ENCODE data around the gene NEU2. TPM values are rescaled to one million over a fixed set of nuclear protein-coding genes. Genes with fewer than 3 reads are reported as not detected.
"Not testable (repeated sequence)": the region's sequence is repeated elsewhere in the genome, so short reads cannot be mapped to it uniquely, and the experiment has no call there.

NEU2 gene
- polyA plus RNA-seq, 4 donors = not detected

DNA sequence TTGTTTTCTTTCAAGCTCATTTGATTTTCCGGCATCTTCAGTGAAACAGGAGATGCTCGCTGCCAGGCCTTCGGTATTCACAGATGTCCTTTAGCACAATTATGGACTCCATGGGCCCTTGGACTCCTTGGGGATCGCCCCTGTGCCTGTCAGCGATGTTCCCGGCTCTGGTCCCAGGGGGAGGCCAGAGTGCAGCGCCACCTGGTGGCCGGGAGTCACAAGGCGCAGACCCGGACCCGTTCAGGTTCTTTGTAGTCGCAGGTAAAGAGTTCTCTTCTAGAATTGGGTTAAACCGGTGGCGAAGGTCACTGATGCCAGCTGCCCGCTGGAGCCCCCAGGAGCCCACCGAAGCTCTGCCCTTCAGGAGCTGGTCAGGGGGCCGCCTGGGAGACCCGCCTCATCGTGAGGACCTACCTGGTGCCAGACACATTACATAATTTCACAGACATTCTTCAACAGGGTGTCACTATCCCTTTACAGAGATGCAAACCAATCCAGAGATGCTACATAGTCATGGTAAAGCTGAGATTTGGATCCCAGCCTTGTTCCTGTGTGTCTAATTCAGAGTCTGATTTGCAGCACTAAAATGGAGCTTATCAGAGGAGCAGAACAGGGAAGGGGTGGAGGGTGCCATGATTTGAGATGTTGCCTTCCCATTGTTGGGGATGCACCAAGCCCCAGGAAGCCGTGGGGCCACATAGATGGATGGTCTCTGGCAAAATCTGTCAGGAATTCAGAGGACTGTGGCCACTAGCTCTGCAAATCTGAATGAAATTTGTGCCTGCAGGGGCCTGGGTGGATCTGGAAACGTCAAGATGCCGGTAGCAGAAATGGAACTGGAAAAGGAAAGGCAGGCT is 21.7 kb downstream of the NEU2 start:
- DNase-seq (ENCODE audit: low read depth in 4 of 4, low spot score in 3 of 4) = no peak

GRCh38 chr2:233055362-233055761 is 22.9 kb downstream of the NEU2 start:
- DNase-seq (ENCODE audit: low read depth in 4 of 4, low spot score in 3 of 4) = no peak

DNA sequence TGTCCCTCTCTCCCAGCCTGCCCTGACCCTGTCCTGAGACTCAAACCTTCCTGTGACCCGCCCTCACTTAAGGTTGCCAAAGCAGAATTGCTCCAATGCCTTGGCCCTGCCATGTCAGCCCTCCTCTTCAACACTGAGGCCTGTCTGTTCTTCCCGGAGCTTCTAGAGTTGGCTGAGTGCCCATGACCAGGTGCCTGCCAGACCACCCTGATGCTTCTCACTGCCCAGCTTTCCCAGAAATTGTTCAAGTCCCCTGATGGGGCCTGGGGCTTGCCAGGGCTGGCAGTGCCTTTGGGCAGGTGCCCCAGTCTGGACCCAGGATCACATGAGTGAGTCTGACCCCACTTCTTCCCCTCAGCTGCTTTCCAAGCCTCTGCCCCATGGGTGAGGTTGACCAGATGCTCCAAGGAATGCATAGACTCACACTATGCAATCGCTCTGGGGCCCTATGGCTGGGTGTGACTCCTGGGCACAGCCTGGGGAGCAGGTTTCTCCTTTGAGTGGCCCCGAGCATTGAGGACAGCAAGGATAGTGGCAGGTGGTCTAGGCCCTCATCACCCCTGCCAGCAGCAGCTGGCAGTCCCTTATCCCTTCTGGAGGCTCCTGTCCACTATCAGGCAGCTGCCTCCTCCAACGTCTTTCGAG is 24.6 kb downstream of the NEU2 start:
- DNase-seq (ENCODE audit: low read depth in 4 of 4, low spot score in 3 of 4) = no peak

DNA sequence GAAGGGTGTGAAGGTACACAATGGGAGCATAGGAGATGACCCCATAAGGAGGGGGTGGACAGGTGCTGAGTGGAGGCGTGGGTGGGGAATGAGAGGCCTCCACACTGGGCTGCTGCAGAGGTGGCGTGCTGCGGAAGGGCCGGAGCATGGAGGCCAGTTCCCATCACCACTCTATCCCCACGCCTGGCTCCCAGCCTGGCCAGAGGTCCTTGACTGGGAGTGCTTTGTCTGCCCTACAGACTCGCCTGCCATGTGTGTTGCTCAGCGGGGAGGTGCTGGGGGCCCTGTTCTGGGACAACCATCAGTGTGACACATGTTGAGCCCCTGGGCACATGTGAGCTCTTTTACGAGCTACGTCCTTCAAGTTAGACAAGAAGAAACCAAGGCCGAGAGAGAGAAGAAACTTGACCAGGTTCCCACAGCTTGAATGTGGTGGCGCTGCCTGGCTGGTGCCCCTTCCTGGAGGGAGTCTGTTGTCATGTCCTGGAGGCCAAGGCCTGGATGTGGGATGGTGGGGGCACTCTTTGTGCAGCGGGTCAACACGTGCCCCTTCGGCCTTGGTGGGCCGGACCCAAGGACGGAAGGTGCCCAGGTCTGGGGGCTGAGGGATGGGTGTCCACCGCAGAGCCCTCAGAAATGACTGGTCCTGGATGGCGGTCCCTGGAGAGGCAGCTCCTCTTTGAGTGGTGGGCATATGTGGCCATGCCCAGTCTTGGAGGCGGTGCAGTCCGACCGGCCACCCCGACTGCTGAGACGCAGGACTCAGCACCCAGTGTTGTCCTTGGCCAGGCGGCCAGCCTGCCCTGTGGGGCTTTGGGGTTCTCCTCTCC is 26.5 kb downstream of the NEU2 start:
- DNase-seq (ENCODE audit: low read depth in 4 of 4, low spot score in 3 of 4) = no peak

- DNase-seq (ENCODE audit: low read depth in 4 of 4, low spot score in 3 of 4) = no peak
Measured at GRCh38 chr2:233059547-233059796, 27.0 kb downstream of the NEU2 start.

DNA sequence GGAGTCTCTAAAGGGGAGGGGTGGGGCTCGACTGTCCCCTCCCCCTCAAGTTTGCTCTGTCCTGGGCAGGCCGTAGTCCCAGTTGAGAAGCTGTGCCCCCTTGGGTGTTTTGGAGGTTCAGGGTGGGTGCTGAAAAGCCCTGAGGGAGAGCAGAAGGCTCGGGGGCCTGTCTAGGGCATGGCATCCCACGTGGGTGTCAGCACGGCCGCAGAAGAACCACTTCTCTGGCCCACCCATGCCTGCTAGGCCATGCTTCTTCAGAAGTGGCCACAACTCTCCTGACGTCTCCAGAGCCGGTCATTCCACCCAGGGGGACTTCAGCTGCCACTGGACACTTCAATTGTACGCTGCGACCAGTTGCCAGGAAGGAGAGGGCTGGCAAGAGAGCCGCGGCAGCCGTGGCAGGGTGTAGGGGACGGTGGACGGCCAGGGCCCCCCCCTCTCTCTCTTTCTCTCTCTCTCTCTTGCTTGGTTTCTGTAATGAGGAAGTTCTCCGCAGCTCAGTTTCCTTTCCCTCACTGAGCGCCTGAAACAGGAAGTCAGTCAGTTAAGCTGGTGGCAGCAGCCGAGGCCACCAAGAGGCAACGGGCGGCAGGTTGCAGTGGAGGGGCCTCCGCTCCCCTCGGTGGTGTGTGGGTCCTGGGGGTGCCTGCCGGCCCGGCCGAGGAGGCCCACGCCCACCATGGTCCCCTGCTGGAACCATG is 27.5 kb downstream of the NEU2 start, which contains the start of gene INPP5D:
Gene INPP5D, plus strand, starts transcription at position 546 of the 704 bp plus-strand sequence. Its CDS starts 137 bp downstream, at position 683.
- DNase-seq (ENCODE audit: low read depth in 4 of 4, low spot score in 3 of 4) = no peak

- no peak for DNase-seq (ENCODE audit: low read depth in 4 of 4, low spot score in 3 of 4)
Measured at GRCh38 chr2:233060501-233060979, 28.1 kb downstream of the NEU2 start.

GRCh38 chr2:233060980-233061590 is 28.6 kb downstream of the NEU2 start:
- no peak for DNase-seq (ENCODE audit: low read depth in 4 of 4, low spot score in 3 of 4)

GRCh38 chr2:233061591-233062450 is 29.3 kb downstream of the NEU2 start:
- no peak for DNase-seq (ENCODE audit: low read depth in 4 of 4, low spot score in 3 of 4)

DNA sequence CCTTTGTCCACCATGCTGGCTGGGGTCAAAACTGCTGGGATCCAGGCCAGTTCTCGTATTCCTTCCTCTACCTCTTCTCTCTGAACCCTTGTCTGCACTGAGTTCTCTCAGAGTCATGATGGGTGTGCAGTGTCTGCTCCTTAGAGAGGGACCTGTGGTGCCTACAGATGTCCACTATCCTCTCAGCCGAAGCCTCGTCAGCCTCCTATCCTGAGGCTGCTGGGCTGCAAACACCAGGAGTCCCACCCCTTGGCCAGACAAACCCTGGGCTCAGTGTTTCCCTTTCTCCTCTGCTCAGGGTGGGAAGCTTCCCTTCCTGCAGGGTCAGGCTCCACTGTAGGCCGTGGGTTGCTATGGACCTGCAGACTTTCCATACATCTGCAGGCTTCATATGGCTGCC is 30.0 kb downstream of the NEU2 start:
- DNase-seq (ENCODE audit: low read depth in 4 of 4, low spot score in 3 of 4) = no peak

GRCh38 chr2:233062946-233063268 is 30.4 kb downstream of the NEU2 start:
- DNase-seq (ENCODE audit: low read depth in 4 of 4, low spot score in 3 of 4) = no peak

GRCh38 chr2:233063269-233063975 is 30.9 kb downstream of the NEU2 start:
- DNase-seq (ENCODE audit: low read depth in 4 of 4, low spot score in 3 of 4) = no peak

DNA sequence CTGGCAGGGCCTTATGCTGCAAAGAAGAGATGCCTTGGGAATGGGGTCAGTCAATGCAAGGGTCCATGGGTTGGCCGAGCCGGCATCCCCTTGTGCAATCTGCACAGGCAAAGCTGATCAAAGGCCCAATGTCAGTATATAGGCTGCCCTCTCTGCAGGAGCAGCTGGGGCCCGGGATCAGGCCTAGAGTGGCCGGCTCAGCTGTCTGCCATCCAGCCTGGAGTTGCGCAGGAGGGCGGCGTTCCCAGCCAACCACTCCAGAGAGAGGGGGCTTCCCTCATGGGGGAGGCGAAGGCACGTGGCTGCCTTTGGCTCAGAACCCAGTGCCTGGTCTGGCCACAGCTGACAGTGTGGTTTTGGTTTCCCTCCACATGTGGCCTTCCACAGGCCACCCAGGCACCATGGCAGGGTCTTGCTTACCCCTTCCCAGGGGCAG is 31.5 kb downstream of the NEU2 start:
- DNase-seq (ENCODE audit: low read depth in 4 of 4, low spot score in 3 of 4) = no peak

- DNase-seq (ENCODE audit: low read depth in 4 of 4, low spot score in 3 of 4) = no peak
Measured at GRCh38 chr2:233064530-233065199, 32.2 kb downstream of the NEU2 start.

- not testable (repeated sequence) for DNase-seq (ENCODE audit: low read depth in 4 of 4, low spot score in 3 of 4)
Measured at GRCh38 chr2:233065200-233065589, 32.7 kb downstream of the NEU2 start.

DNA sequence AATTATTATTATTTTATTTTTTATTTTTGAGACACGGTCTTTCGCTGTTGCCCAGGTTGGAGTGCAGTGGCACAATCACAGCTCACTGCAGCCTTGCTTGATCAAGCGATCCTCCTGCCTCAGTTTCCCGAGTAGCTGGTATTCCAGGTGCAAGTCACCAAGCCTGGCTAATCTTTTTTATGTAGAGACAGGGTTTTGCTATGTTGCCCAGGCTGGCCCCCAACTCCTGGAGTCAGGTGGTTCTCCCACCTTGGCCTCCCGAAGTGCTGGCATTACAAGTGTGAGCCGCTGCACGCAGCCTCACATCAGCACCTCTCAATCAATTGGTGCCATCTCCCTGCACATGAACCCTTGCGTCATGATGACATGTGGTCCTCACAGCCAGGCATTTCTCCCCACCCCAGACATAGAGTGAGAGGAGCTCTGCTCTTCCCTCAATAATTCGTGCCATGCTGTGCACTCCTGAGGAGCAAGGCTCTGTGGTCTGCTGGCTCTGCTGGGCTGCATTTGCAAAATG is 33.5 kb downstream of the NEU2 start:
- no peak for DNase-seq (ENCODE audit: low read depth in 4 of 4, low spot score in 3 of 4)

- DNase-seq (ENCODE audit: low read depth in 4 of 4, low spot score in 3 of 4) = no peak
Measured at GRCh38 chr2:233068762-233069418, 36.4 kb downstream of the NEU2 start.

All from left renal pelvis (tissue), 4 donors.